GM18907 (cell line): Measurements from ENCODE around the gene MYH16.
"Not testable (repeated sequence)": the region's sequence is repeated elsewhere in the genome, so short reads cannot be mapped to it uniquely, and the experiment has no call there.

Source experiments
- ATAC-seq: cut with Tn5 transposase; IDR thresholded peaks from one replicate; pipeline ENCODE4 v1.9.1; 2021; ENCODE audit warnings: mild to moderate bottlenecking, moderate library complexity; ENCODE audit not compliant: unreplicated experiment

MYH16 gene

DNA sequence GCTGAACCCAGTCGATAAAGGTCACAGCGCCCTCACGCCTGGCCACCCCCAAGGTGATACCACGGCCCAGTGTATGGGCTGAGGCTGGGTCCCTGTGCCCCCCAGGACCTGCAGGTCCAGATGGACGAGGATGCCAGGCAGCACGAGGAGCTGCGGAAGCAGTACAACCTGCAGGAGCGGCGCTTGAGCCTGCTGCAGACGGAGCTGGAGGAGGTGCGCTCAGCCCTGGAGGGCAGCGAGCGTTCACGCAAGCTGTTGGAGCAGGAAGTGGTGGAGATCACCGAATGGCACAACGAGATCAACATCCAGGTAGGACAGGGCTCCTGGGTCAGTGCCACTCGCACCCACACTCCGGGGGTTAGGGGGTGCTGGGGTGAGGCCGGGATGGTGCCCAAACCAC lies 28.9 kb downstream of the MYH16 start:
- no peak for ATAC-seq

DNA sequence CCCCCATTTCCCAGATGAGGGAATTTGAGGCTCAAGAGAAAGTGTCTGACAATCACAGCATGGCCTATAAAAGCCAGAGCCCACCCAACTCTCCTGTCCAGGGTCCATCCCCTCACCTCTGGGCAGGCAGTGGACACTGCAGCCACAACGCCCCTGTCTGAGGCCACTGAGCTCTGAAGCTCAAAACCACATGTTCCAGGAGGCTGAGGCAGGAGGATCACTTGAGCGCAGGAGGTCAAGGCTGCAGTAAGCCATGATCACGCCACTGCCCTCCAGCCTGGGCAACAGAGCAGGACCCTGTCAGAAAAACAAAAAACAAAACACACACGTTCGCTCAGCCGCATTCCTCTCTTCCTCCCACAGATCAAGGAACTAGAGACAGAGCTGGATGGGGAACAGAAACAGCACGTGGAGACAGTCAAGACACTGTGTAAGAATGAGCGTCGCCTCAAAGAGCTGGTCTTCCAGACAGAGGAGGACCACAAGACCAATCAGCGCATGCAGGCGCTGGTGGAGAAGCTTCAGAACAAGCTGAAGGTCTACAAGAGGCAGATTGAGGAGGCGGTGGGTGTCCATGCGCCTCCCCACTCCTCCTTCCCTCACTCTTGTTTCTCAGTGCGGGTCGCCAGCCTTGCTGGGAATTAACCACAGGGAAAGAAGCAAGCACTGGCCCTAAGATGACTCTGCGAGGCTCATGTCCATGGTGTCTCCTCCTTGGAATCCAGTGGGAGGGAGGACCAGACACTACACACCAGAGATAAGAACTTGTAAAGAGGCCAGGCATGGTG lies 33.0 kb downstream of the MYH16 start:
- ATAC-seq: no peak

DNA sequence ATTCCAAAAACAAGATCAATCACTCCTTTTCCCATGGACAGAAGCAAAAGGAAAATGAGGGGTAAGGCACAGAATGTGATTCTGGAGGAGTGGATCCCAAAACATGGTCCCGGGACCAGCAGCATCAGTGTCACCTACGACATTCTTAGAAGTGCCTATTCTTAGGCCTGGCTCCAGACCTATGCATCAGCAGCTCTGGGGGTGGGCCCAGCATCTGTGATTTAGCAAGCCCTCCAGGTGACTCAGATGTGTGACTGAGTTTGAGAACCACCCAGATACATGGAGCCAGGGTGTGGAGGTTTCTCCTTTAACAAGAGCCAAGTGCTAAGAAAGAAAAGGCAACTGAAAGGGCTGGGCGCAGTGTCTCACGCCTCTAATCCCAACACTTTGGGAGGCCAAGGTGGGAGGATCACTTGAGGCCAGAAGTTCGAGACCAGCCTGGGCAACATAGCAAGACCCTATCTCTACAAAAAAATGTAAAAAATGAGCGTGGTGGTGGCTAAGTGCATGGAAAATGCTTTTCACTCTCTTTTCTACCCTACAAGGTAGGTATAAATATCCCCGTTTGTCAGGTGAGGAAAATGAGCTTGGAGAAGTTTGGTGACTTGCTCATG lies 35.9 kb downstream of the MYH16 start:
- no peak for ATAC-seq

DNA sequence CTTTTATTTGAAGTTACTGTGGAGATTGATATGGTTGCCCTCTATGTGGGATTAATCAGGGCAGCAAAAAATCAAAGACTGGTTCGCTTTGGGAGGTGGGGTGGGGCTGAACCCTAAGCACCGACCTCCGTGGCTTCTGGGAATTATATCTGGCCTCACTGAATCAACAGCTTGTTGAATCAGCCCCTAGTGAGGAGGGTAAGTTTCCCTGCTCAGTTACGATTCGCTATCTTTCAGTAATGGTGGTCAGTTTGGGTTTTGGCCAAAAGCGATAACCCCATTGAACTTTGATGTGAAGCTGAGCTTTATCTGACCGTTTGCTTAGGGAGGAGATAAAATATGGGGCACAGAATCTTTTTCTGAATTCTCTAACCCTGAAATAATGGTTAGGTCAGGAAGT lies 36.5 kb downstream of the MYH16 start:
- ATAC-seq: no peak

DNA sequence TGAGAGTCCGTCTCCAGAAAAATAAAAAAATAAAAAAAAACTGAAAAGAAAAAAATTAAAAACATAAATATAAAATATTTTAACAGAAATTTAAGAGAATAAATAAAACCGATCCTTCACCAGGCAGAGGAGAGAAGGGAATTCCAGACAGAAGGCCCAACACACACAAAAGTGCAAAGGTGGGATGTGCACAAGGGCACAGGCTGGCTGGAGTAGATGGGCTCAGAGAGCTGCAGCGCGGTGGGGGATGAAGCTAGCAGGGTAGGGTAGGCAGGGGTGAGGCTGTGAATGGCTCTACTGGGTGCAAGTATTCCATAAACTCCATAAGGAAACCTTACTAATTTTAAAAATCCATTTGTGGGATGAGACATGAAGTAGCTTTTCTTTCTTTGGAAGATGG lies 37.4 kb downstream of the MYH16 start:
- ATAC-seq: no peak

DNA sequence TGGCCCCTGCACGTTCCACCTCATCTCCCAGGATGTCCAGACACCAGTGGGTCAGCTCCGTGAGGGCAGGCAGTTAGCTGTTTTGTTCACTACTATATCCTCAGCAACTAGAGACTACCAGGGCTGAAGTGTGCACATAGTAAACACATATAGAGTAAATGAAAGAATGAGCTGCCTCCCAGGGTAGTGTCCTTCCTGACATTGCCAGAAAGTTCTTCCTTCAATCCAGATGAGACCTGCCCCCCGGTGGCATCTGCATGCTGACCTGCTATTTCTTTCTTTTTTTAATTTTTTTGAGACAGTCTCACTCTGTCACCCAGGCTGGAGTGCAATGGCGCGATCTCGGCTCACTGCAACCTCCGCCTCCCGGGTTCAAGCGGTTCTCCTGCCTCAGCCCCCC lies 39.1 kb downstream of the MYH16 start:
- no peak for ATAC-seq

GRCh38 chr7:99312316-99313203 lies 39.9 kb downstream of the MYH16 start:
- no peak for ATAC-seq

DNA sequence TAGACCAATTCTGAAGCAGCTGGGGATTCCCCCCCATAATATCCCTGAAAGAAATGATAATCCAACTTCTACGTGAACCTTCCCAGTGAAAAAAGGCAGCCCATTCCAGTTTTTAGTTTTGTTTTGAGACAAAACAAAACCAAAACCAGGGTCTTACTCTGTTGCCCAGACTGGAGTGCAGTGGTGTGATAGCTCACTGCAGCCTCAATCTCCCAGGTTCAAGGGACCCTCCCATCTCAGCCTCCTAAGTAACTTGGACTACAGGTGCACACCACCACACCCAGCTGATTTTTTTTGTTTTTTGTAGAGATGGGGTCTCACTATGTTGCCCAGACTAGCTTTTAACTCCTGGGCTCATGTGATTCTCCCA lies 40.5 kb downstream of the MYH16 start:
- no peak for ATAC-seq

DNA sequence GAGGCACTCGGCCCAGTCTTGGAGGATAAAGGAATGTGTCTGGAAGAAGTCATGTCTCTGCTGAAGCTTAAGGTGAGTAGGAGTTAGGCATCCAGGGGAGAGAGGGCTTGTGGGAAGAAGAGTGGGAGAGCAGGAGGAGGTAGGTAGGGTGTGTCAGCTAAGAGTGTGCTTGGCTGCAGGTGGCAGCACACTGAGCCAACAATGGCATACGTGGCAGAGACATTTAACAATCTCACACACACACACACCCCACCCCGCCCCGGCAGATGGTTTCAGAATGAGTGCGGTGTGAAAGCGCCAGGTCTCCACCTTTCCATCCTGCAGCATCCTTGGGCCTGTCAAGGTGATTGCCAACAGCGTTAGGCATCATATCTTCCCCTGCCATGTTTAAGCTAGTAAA lies 41.9 kb downstream of the MYH16 start:
- no peak for ATAC-seq

GRCh38 chr7:99320371-99320770 lies 47.7 kb downstream of the MYH16 start:
- no peak for ATAC-seq

DNA sequence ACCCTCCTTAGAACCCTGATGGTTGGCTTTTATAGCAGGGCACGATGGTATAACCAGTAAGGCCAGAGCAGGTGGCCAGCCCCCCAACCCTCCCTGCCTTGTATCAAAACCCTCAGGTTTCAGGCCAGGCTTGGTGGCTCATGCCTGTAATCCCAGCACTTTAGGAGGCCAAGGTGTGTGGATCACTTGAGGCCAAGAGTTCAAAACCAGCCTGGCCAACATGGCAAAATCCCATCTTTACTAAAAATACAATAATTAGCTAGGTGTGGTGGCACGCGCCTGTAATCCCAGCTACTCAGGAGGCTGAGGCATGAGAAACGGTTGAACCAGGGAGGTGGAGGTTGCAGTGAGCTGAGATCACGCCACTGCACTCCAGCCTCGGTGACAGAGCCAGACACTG lies 50.0 kb downstream of the MYH16 start:
- ATAC-seq: not testable (repeated sequence)

- ATAC-seq: no peak
Measured at GRCh38 chr7:99324559-99324958, 51.9 kb downstream of the MYH16 start.

- ATAC-seq: peak; percentile 10
Measured at GRCh38 chr7:99325001-99325493, 52.4 kb downstream of the MYH16 start.

- ATAC-seq: peak; percentile 89
Measured at GRCh38 chr7:99325592-99326407, 53.2 kb downstream of the MYH16 start, which contains the start of gene ARPC1A. TSS of gene ARPC1A (plus strand) at chr7:99325898. CDS start at chr7:99333354, 7,456 bp downstream.

DNA sequence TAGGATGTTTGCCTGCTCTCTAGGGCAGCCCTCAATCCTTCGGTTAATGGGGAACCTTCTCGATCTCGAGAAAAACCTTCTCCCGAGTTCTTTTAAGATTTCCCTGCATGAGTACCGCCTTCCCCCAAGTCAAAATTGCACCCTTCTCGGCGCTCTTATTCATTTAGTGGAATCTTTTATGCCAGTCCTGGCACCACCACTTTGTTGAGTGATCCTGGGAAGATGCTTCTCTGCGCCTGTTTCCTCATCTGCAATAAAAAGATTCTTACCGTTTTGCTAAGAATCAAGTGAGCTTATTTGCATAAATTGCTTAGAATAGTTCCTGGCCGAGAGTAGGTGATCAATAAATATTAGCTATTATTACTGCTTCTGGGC lies 53.8 kb downstream of the MYH16 start:
- ATAC-seq: no peak

DNA sequence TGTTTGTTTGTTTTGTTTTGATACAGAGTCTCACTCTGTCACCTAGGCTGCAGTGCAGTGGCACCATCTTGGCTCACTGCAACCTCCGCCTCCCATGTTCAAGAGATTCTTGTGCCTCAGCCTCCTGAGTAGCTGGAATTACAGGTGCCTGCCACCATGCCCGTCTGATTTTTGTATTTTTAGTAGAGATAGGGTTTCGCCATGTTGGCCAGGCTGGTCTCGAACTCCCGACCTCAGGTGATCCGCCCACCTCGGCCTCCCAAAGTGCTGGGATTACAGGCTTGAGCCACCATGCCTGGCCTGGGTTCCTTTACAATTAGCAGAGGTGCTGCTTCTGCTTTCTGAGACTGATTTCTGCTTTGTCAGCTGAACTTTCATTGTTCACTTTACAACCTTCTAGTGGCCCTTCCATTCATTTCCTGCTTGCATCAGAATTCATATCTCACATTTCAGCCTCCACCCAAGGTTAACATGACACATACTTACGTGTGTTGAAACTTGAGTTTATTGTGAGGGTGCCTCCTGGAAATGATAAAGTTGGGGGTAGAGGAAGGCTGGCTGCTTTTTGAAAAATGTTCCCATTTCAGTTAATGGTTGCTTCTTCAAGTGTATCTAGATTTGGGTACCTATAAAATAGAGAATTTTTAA lies 57.8 kb downstream of the MYH16 start:
- not testable (repeated sequence) for ATAC-seq

DNA sequence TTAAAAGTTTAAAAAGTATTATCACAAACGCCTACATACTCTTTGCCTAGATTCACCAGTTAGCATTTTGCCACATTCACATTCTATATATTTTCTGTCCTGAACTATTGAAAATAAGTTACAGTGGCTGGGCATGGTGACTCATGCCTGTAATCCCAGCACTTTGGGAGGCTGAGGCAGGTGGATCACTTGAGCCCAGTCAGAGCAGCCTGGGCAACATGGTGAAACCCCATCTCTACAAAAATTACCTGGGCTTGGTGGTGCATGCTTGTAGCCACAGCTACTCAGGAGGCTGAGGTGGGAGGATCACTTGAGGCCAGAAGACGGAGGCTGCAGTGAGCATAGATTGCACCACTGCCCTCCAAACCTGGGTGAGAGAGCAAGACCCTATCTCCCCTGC lies 58.4 kb downstream of the MYH16 start:
- ATAC-seq: no peak

DNA sequence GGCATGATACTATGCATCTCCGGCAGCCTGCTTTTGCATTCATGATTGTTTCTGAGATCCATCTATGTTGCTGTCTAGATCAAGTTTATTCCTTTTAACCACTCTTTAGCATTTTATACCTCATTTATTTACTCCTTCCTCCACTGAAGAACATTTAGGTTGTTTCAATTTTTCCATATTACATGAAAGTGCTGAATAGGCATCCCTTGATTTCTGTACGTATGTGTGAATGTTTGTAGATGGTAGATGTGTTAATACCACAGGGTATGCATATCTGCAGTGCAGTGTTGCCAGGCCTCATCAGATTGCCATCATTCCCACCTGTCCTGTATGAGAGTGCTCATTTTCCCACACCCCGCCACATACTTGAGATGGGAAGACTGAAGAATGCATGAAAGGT lies 67.0 kb downstream of the MYH16 start:
- no peak for ATAC-seq

DNA sequence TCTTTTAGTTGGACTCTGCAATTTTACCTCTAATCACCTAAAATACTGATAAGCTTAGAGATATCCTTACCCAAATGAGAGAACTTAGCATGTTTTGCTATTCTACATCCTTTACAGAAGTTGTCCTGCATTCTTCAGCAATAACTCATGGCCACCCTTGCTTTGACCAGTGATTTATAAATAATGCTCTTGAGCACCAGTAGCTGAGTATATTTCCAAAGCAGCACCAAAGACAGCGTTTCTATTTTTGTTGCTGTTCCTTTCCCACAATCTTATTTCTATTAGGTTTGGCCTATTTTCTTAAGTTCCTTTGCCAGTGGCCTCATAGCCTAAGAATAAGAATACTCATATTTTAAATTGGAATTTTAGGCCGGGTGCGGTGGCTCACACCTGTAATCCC lies 68.0 kb downstream of the MYH16 start:
- ATAC-seq: no peak

DNA sequence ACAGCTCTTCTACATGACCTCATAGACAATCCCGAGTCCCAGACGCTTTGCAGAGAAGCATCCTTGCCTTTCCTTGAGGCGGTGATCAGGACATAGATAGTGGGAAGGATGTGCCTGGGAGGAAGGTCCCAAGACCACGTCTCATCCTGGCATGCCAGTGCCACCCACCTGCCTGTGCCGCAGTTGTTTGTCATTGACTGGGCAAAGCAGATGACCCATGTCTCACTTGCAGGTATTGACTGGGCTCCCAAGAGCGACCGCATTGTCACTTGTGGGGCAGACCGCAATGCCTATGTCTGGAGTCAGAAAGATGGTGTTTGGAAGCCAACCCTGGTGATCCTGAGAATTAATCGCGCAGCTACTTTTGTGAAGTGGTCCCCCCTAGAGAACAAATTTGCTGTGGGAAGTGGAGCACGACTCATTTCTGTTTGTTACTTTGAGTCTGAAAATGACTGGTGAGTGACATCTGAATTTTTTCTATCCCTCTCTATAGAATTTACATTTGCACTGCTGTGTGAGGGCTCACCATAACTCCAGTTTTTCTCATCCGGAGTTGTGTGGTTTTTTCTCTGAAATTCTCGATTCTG lies 71.5 kb downstream of the MYH16 start:
- no peak for ATAC-seq
